IPS-20b (cell line): ENCODE data around the gene TTC22.

Experiments used
- H3K27ac ChIP-seq: one replicate; pipeline ENCODE4 v1.5.1; 2013; ENCODE audit warnings: low read length
- H3K27me3 ChIP-seq: 2 replicates; pipeline ENCODE4 v1.6.1; 2013; ENCODE audit warnings: mild to moderate bottlenecking, low read length, inconsistent platforms; ENCODE audit not compliant: insufficient read depth
- H3K36me3 ChIP-seq: 2 replicates; pipeline ENCODE4 v1.6.1; 2013; ENCODE audit warnings: low read depth, mild to moderate bottlenecking, inconsistent platforms, low read length, moderate library complexity; ENCODE audit not compliant: insufficient read depth
- H3K4me1 ChIP-seq: 2 replicates; pipeline ENCODE4 v1.6.1; 2013; ENCODE audit warnings: mild to moderate bottlenecking, control low read depth, inconsistent platforms, low read length, moderate library complexity; ENCODE audit not compliant: insufficient read depth
- H3K4me3 ChIP-seq: 2 replicates; pipeline ENCODE4 v1.5.1; 2013; ENCODE audit warnings: mild to moderate bottlenecking, low read length, inconsistent platforms
- H3K9ac ChIP-seq: 2 replicates; pipeline ENCODE4 v1.6.1; 2013; ENCODE audit warnings: low read depth, mild to moderate bottlenecking, inconsistent platforms, low read length, moderate library complexity
- H3K9me3 ChIP-seq: 2 replicates; pipeline ENCODE4 v1.6.1; 2013; ENCODE audit warnings: mild to moderate bottlenecking, low read depth, low read length, inconsistent platforms; ENCODE audit not compliant: insufficient read depth

The TTC22 gene

DNA sequence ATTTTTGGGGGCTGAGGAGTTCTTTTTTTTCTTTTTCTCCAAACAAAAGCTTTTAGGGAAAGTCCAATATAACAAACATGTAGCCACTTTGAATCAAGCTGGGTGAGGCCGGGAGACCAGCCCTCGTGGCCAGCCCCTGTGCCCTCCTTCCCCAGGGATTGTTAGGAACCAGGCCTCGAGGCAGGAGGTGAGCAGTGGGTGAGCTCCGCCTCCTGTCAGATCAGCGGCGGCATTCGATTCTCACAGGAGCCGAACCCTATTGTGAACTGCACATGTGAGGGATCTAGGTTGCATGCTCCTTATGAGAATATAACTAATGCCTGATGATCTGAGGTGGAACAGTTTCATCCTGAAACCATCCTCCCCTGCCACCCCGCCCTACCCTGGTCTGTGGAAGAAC is 41.8 kb upstream of the TTC22 start:
- H3K27ac ChIP-seq, result no peak overlapping the region
- no peaks in the 10 kb centered on the region for H3K4me1 ChIP-seq
- H3K4me3 ChIP-seq, result no peak overlapping the region
- H3K9me3 ChIP-seq, result no peaks in the 10 kb centered on the region
- peaks cover 11% of the 10 kb centered on the region; the same call in 1 of the 2 replicates for H3K36me3 ChIP-seq
- no peaks in the 10 kb centered on the region for H3K27me3 ChIP-seq
- H3K9ac ChIP-seq, result no peak overlapping the region

GRCh38 chr1:54842206-54842915 is 41.2 kb upstream of the TTC22 start:
- Histone ChIP-seq H3K27ac (no peak overlapping the region), H3K36me3 (peaks cover 6% of the 10 kb centered on the region; the same call in 1 of the 2 replicates), H3K27me3 (no peaks in the 10 kb centered on the region), H3K4me1 (no peaks in the 10 kb centered on the region), H3K9me3 (no peaks in the 10 kb centered on the region), H3K4me3 (no peak overlapping the region), H3K9ac (no peak overlapping the region)

GRCh38 chr1:54839824-54840223 is 38.7 kb upstream of the TTC22 start:
- H3K9ac ChIP-seq, result no peak overlapping the region
- H3K9me3 ChIP-seq, result no peaks in the 10 kb centered on the region
- H3K4me1 ChIP-seq, result no peaks in the 10 kb centered on the region
- no peaks in the 10 kb centered on the region for H3K27me3 ChIP-seq
- no peak overlapping the region for H3K4me3 ChIP-seq
- no peaks in the 10 kb centered on the region for H3K36me3 ChIP-seq
- no peak overlapping the region for H3K27ac ChIP-seq

DNA sequence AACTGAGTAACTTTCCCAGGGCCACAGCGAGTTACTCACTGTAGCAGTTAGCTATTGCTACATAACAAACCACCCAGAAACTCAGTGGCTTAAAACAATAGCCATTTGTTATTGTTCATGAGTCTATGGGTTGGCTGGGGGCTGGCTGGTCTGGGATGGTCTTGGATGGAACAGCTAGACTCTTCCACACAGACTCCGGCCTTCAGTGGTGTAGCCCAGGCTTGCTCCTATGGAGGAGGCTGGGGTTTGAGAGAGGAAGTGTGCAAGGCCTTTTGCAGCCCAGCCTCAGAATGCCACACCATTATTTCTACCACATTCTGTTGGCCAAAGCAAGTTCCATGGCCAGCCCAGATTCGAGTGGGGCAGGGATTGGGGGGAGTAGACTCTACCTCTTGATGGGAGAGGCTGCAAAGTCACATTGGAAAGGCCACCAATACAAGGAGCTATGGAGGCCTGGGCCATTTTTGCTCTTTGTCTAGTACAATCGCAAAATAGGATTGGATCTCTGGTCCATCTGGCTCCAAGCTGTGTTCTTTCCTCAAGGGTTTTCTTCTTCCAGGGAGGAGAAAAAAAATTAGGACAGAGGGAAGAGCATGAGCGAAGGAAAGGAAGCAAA is 37.5 kb upstream of the TTC22 start:
- Histone ChIP-seq H3K4me1 (no peaks in the 10 kb centered on the region), H3K27me3 (no peaks in the 10 kb centered on the region), H3K9me3 (no peaks in the 10 kb centered on the region)

GRCh38 chr1:54837002-54837853 is 36.1 kb upstream of the TTC22 start:
- no peak overlapping the region for H3K27ac ChIP-seq
- H3K9ac ChIP-seq, result no peak overlapping the region
- no peaks in the 10 kb centered on the region for H3K4me1 ChIP-seq
- no peak overlapping the region for H3K4me3 ChIP-seq
- no peaks in the 10 kb centered on the region for H3K27me3 ChIP-seq
- no peaks in the 10 kb centered on the region for H3K9me3 ChIP-seq
- no peaks in the 10 kb centered on the region for H3K36me3 ChIP-seq

More for the DNA sequence above, 37.5 kb upstream of the TTC22 start:
- Histone ChIP-seq H3K9ac (no peak overlapping the region), H3K27ac (no peak overlapping the region), H3K4me3 (no peak overlapping the region), H3K36me3 (no peaks in the 10 kb centered on the region)

GRCh38 chr1:54836594-54836993 is 35.5 kb upstream of the TTC22 start:
- Histone ChIP-seq H3K4me1 (no peaks in the 10 kb centered on the region), H3K4me3 (no peak overlapping the region), H3K9me3 (no peaks in the 10 kb centered on the region), H3K27me3 (no peaks in the 10 kb centered on the region), H3K36me3 (no peaks in the 10 kb centered on the region), H3K9ac (no peak overlapping the region), H3K27ac (no peak overlapping the region)

GRCh38 chr1:54835970-54836369 is 34.8 kb upstream of the TTC22 start:
- Histone ChIP-seq H3K4me1 (no peaks in the 10 kb centered on the region), H3K4me3 (no peak overlapping the region), H3K9me3 (no peaks in the 10 kb centered on the region), H3K27ac (no peak overlapping the region), H3K36me3 (no peaks in the 10 kb centered on the region), H3K9ac (no peak overlapping the region), H3K27me3 (no peaks in the 10 kb centered on the region)

DNA sequence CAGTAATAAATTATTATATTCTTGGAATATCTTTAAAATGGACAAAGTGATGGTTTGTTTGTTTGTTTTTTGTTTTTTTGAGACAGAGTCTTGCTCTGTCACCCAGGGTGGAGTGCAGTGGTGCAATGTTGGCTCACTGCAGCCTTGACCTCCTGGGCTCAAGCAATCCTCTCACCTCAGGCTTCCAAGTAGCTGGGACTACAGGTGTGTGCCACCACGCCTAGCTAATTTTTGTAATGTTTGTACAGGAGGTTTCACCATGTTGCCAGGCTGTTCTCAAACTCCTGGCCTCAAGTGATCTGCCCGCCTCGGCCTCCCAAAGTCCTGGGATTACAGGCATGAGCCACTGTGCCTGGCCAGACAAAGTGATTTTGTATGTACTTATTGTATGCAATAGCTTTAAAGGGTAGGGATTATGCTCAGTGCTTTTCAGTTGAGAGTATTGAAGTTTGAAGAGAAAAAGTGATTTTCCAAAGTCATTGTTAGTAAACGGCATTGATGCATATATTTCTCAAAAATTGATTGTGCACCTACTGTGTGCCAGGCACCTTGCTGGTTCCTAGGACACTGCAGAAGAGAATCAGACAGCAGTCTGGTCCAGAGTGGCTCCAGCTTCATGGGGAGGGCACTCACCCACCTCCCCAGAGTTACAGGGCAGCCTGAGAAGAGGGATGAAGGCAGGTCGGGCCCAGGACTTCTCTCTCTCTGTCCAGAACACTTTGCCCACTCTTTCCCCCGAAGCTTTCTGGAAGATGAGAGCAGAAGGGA is 34.2 kb upstream of the TTC22 start:
- Histone ChIP-seq H3K27me3 (no peaks in the 10 kb centered on the region), H3K36me3 (no peaks in the 10 kb centered on the region), H3K9ac (no peak overlapping the region), H3K9me3 (no peaks in the 10 kb centered on the region), H3K4me1 (no peaks in the 10 kb centered on the region), H3K27ac (no peak overlapping the region), H3K4me3 (no peak overlapping the region)

DNA sequence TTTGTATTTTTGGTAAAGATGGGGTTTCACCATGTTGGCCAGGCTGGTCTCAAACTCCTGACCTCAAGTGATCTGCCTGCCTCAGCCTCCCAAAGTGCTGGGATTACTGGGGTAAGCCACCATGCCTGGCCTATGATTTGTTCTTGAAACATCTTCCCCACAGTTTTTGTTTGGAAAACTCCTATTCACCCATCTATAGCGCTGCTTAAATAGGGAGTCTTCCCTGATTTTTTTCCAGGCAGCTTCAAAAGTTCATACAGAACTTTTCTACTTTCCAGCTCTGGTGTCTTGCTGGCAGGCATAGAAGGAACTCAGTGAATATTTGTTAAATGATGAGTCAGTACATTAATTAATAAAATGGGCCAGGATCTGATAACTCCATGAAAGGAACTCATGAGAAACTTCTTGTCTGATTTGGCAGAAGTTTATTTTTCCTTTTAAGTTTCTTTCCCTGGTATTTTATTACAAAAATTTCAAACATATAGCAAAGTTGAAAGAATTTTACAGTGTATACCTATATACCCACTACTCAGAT is 33.0 kb upstream of the TTC22 start:
- Histone ChIP-seq H3K4me3 (no peak overlapping the region), H3K27ac (no peak overlapping the region), H3K9ac (no peak overlapping the region), H3K4me1 (no peaks in the 10 kb centered on the region), H3K36me3 (no peaks in the 10 kb centered on the region), H3K27me3 (no peaks in the 10 kb centered on the region), H3K9me3 (no peaks in the 10 kb centered on the region)

GRCh38 chr1:54833121-54833520 is 32.0 kb upstream of the TTC22 start:
- H3K36me3 ChIP-seq, result no peaks in the 10 kb centered on the region
- H3K27ac ChIP-seq, result no peak overlapping the region
- no peak overlapping the region for H3K9ac ChIP-seq
- H3K9me3 ChIP-seq, result no peaks in the 10 kb centered on the region; the same call in 1 of the 2 replicates
- no peaks in the 10 kb centered on the region for H3K27me3 ChIP-seq
- no peak overlapping the region for H3K4me3 ChIP-seq
- H3K4me1 ChIP-seq, result no peaks in the 10 kb centered on the region

DNA sequence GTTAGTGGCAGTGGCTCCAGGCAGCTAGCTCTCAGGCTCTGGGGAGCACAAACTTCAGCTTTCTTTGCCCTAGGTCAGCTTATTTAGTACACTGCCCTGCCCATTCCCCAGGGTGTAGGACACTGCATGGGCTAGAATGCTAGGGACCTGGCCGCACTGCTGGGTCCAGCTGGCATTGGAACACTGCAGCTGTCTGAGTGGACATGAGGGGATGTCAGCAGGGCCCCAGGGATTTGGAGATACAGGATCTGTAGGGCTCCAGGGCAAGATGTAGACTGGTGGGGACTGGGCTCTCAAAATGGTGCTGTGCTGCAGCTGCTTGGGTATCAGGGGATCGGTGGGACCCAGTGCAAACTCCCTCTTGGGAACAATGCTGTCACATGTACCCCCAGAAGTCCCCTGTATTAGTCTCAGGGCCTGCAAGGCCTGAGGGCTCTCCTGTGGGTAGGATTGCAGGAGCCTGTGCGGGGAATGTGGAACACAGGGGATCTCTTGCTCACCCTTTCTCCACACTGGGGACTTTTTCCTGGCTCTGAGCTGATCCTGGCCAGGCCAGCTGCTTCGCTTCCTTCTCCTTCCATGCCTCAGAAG is 25.2 kb upstream of the TTC22 start:
- H3K36me3 ChIP-seq, result no peaks in the 10 kb centered on the region
- H3K4me3 ChIP-seq, result no peak overlapping the region
- H3K9me3 ChIP-seq, result no peaks in the 10 kb centered on the region; the same call in none of the 2 replicates
- no peaks in the 10 kb centered on the region for H3K27me3 ChIP-seq
- no peak overlapping the region for H3K27ac ChIP-seq
- no peaks in the 10 kb centered on the region for H3K4me1 ChIP-seq
- no peak overlapping the region for H3K9ac ChIP-seq
